Bone marrow (tissue), 2 donors: ENCODE data around the gene PDE10A.

Experiments
- DNase-seq, 2 donors: peaks; one replicate each; lab custom pipeline; 2025; lab: John Stamatoyannopoulos, UW

The PDE10A gene

GRCh38 chr6:165655191-165655590 lies 7.8 kb downstream of the PDE10A start:
- no peak for DNase-seq

GRCh38 chr6:165654144-165654543 lies 8.9 kb downstream of the PDE10A start:
- no peak for DNase-seq

- DNase-seq, result no peak
Measured at GRCh38 chr6:165653607-165654006, 9.4 kb downstream of the PDE10A start.

GRCh38 chr6:165653196-165653595 lies 9.8 kb downstream of the PDE10A start:
- DNase-seq, result no peak

- DNase-seq, result no peak
Measured at GRCh38 chr6:165652766-165653165, 10.3 kb downstream of the PDE10A start.

- no peak for DNase-seq
Measured at GRCh38 chr6:165649166-165650137, 13.6 kb downstream of the PDE10A start.

GRCh38 chr6:165647041-165647440 lies 16.0 kb downstream of the PDE10A start:
- no peak for DNase-seq

- DNase-seq, result no peak
Measured at GRCh38 chr6:165645919-165646318, 17.1 kb downstream of the PDE10A start.

GRCh38 chr6:165644586-165645266 lies 18.3 kb downstream of the PDE10A start:
- DNase-seq, result no peak

GRCh38 chr6:165643015-165643414 lies 20.0 kb downstream of the PDE10A start:
- no peak for DNase-seq

- DNase-seq, result no peak
Measured at GRCh38 chr6:165641672-165642156, 21.3 kb downstream of the PDE10A start.

GRCh38 chr6:165640806-165641205 lies 22.2 kb downstream of the PDE10A start:
- DNase-seq, result no peak

GRCh38 chr6:165638530-165638929 lies 24.5 kb downstream of the PDE10A start:
- no peak for DNase-seq

GRCh38 chr6:165637586-165637985 lies 25.5 kb downstream of the PDE10A start:
- DNase-seq, result no peak

GRCh38 chr6:165636402-165637048 lies 26.5 kb downstream of the PDE10A start:
- DNase-seq, result no peak

GRCh38 chr6:165635965-165636364 lies 27.1 kb downstream of the PDE10A start:
- DNase-seq, result no peak

GRCh38 chr6:165634101-165634880 lies 28.8 kb downstream of the PDE10A start:
- no peak for DNase-seq

GRCh38 chr6:165632194-165632593 lies 30.8 kb downstream of the PDE10A start:
- DNase-seq, result no peak

GRCh38 chr6:165630544-165630953 lies 32.5 kb downstream of the PDE10A start:
- DNase-seq, result no peak

- DNase-seq, result no peak
Measured at GRCh38 chr6:165628955-165629354, 34.1 kb downstream of the PDE10A start.

GRCh38 chr6:165627366-165627765 lies 35.7 kb downstream of the PDE10A start:
- no peak for DNase-seq

- no peak for DNase-seq
Measured at GRCh38 chr6:165626711-165627110, 36.3 kb downstream of the PDE10A start.
